OCI-LY3 (cell line): ENCODE results near the gene MPRIP.

Source experiments
- H2AFZ ChIP-seq: fragments of 200-600, 300-600 bp; shearing (Covaris generic); 2 replicates; pipeline ENCODE4 v1.6.0; 2014; ENCODE audit warnings: antibody characterized with exemption, low read depth, low read length
- H3K27ac ChIP-seq: fragments of 200-600, 300-600 bp; sonication (generic); 2 replicates; pipeline ENCODE4 v1.5.1; 2014; ENCODE audit warnings: mild to moderate bottlenecking, low read length, moderate library complexity, mixed read lengths
- H3K27me3 ChIP-seq: fragments of 200-600, 300-600 bp; sonication (generic); 2 replicates; pipeline ENCODE4 v1.6.1; 2014; ENCODE audit warnings: low read depth, low read length, mixed read lengths
- H3K36me3 ChIP-seq: fragments of 200-600, 300-600 bp; sonication (generic); replicated peaks from 2 replicates; pipeline ENCODE3; 2014; ENCODE audit warnings: low read depth, low read length, mixed read lengths
- H3K4me1 ChIP-seq: fragments of 300-600, 200-600 bp; sonication (generic); 2 replicates; pipeline ENCODE4 v1.6.1; 2014; ENCODE audit warnings: low read length, mixed read lengths
- H3K4me2 ChIP-seq: fragments of 200-600, 300-600 bp; sonication (generic); 2 replicates; pipeline ENCODE4 v1.6.1; 2014; ENCODE audit warnings: low read length, mixed read lengths
- H3K4me3 ChIP-seq: fragments of 300-600, 200-600 bp; sonication (generic); 2 replicates; pipeline ENCODE4 v1.5.1; 2014; ENCODE audit warnings: antibody characterized with exemption, mild to moderate bottlenecking, low read length, moderate library complexity
- H3K79me2 ChIP-seq: fragments of 300-600, 200-600 bp; shearing (Covaris generic); 2 replicates; pipeline ENCODE4 v1.6.1; 2014; ENCODE audit warnings: mild to moderate bottlenecking, low read length, mixed read lengths
- H3K9ac ChIP-seq: fragments of 300-600, 200-600 bp; shearing (Covaris generic); 2 replicates; pipeline ENCODE4 v1.6.0; 2014; ENCODE audit warnings: mild to moderate bottlenecking, low read length, moderate library complexity
- H3K9me3 ChIP-seq: fragments of 200-600, 300-600 bp; shearing (Covaris generic); 2 replicates; pipeline ENCODE4 v1.6.1; 2014; ENCODE audit warnings: low read length, mixed read lengths; ENCODE audit not compliant: insufficient read depth
- H4K20me1 ChIP-seq: fragments of 200-600, 300-600 bp; sonication (generic); 2 replicates; pipeline ENCODE4 v1.6.1; 2016; ENCODE audit warnings: low read length, mixed read lengths; ENCODE audit not compliant: insufficient read depth
- EZH2phosphoT487 ChIP-seq: fragments of 200-600 bp; shearing (Covaris generic); IDR thresholded peaks from 2 replicates; pipeline ENCODE4 v1.6.1; 2018; ENCODE audit warnings: antibody characterized with exemption, mixed run types, low read depth
- TF ChIP-seq, protein P1 (sequence below): fragments of 200-600, 300-600 bp; sonication (generic); IDR thresholded peaks from 2 replicates; pipeline ENCODE4 v1.5.1; 2014; ENCODE audit warnings: antibody characterized with exemption, low read length, low read depth

The MPRIP gene

DNA sequence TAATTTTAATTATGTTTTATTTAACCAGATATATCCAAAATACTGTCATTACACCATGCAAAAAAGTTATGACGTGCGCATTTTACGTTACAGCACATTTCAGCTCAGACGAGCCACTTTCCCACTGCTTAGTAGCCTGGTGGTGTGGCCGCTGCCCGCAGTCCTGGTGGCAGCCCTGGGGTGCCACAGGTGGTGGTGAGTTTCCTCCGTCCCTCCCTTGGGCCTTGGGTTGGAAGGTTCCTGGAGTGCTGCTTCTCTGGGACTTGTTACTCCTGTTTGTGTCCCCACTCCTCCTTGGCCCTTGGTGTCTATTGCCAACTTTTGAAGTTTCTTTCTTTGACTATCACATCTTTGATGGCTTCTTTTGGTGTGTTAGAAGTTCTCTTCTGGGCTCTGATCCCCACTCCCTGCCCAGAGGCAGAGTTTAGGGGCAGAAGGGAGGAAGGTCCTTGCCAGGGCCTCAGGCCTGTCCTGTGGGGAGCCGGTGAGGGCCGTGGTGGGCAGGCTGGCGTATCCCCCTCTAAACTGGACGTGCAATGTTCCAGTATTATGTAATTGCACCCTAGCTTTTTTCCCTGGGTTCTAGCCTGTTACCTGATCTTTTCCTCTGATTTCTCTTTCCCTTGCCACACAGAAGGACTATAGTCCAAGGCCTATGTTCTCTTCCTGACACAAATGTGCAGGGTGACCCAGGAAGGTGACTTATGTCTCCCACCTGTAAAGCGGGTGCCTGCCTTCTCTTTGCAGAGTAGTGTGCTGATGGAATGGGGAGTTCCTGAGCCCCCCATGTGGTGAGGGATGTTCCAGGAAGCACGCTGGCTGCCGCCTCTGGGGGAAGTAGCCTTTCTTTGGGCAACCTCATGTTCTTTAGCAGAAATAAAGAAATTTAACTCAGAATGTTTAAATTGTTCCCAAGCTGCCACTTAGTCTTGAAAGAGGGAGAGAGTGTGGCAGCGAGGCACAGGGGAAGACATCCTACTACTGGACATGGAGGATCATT lies 8.4 kb downstream of the MPRIP start:
- no peaks in the 10 kb centered on the region for H3K4me1 ChIP-seq
- no peak for TF ChIP-seq EZH2phosphoT487
- TF ChIP-seq, protein P1, sequence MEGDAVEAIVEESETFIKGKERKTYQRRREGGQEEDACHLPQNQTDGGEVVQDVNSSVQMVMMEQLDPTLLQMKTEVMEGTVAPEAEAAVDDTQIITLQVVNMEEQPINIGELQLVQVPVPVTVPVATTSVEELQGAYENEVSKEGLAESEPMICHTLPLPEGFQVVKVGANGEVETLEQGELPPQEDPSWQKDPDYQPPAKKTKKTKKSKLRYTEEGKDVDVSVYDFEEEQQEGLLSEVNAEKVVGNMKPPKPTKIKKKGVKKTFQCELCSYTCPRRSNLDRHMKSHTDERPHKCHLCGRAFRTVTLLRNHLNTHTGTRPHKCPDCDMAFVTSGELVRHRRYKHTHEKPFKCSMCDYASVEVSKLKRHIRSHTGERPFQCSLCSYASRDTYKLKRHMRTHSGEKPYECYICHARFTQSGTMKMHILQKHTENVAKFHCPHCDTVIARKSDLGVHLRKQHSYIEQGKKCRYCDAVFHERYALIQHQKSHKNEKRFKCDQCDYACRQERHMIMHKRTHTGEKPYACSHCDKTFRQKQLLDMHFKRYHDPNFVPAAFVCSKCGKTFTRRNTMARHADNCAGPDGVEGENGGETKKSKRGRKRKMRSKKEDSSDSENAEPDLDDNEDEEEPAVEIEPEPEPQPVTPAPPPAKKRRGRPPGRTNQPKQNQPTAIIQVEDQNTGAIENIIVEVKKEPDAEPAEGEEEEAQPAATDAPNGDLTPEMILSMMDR, result no peak
- H3K4me2 ChIP-seq, result no peak overlapping the region
- H3K27ac ChIP-seq, result no peak overlapping the region
- H3K27me3 ChIP-seq, result no peaks in the 10 kb centered on the region
- H3K9ac ChIP-seq, result no peak overlapping the region
- H3K4me3 ChIP-seq, result no peak overlapping the region
- peaks cover 3% of the 10 kb centered on the region for H3K36me3 ChIP-seq
- H4K20me1 ChIP-seq, result peaks cover 19% of the 10 kb centered on the region
- H2AFZ ChIP-seq, result no peak overlapping the region
- H3K79me2 ChIP-seq, result peaks cover 71% of the 10 kb centered on the region
- H3K9me3 ChIP-seq, result no peaks in the 10 kb centered on the region

DNA sequence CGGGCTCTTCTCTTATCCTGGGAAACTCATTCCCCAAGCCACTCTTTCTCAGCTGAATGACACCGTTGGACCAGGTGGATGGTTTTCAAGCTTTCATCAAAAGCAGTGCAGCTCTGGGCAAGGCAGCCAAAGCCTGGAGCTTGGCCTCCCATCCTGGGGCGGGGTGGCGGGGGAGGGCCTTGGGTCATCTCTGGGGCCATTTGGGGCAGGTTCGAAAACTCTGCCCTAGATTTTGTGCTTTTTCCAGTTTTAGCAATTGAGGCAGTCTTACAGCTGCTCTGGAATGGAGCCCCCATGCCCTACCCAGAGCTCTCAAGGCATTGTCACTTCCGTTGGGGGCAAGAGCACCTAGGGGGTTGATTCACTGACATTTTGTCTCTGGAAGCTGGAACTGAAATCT lies 9.1 kb downstream of the MPRIP start:
- H3K36me3 ChIP-seq, result no peaks in the 10 kb centered on the region
- no peaks in the 10 kb centered on the region for H3K4me1 ChIP-seq
- peaks cover 64% of the 10 kb centered on the region for H3K79me2 ChIP-seq
- H2AFZ ChIP-seq, result no peak overlapping the region
- H3K9me3 ChIP-seq, result no peaks in the 10 kb centered on the region
- H3K27ac ChIP-seq, result no peak overlapping the region
- H3K4me2 ChIP-seq, result no peak overlapping the region
- TF ChIP-seq, protein P1, result no peak
- TF ChIP-seq EZH2phosphoT487, result no peak
- no peak overlapping the region for H3K9ac ChIP-seq
- H3K4me3 ChIP-seq, result no peak overlapping the region
- peaks cover 18% of the 10 kb centered on the region for H4K20me1 ChIP-seq
- H3K27me3 ChIP-seq, result no peaks in the 10 kb centered on the region

DNA sequence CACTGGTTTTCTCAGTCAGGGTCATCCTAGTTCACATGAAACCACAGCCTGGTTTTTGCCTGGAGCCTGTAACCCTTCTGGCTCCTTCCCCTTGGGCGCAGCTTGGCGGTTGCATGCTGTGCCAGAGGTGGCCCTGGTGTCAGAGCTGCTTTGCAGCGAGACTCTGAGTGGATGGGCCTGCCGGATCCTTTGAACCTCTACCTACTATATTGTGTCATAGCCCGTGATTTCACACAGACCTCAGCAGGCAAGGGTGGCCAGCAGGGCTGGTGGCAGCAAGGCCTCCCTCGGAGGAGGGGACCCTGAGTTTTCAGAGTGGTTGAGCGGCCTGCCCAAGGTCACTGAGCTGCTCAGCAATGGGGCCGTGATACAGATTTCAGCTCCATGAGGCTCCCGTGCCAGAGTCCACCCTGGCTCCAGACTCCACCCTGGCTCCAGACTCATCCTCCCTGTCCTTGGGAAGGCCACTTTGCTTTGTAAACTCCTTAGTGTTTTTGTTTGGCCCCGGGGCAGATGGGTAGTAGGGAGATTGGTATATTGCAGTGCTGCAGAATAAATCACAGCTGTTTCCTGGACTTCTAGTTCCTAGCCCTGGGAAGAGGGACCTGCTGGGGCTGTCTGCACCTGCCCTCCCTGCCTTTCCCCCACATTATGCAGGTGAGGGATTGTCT lies 9.7 kb downstream of the MPRIP start:
- H3K79me2 ChIP-seq, result peaks cover 59% of the 10 kb centered on the region
- H3K4me3 ChIP-seq, result no peak overlapping the region
- no peak overlapping the region for H3K4me2 ChIP-seq

More for the DNA sequence above, 9.7 kb downstream of the MPRIP start:
- H3K4me1 ChIP-seq, result no peaks in the 10 kb centered on the region
- H4K20me1 ChIP-seq, result peaks cover 18% of the 10 kb centered on the region
- no peak overlapping the region for H3K9ac ChIP-seq
- TF ChIP-seq, protein P1, result no peak
- no peak for TF ChIP-seq EZH2phosphoT487
- no peaks in the 10 kb centered on the region for H3K36me3 ChIP-seq
- H3K27ac ChIP-seq, result no peak overlapping the region
- H3K27me3 ChIP-seq, result no peaks in the 10 kb centered on the region
- H2AFZ ChIP-seq, result no peak overlapping the region
- no peaks in the 10 kb centered on the region for H3K9me3 ChIP-seq
